Neuron (in vitro differentiated cells): ENCODE results near the gene MEI1.
"Not testable (repeated sequence)": the region's sequence is repeated elsewhere in the genome, so short reads cannot be mapped to it uniquely, and the experiment has no call there.

Source experiments
- H2AFZ ChIP-seq: one replicate; pipeline ENCODE4 v1.6.1; 2013; ENCODE audit warnings: low read depth, mild to moderate bottlenecking, inconsistent platforms, low read length, moderate library complexity
- H3K27me3 ChIP-seq: one replicate; pipeline ENCODE4 v1.6.1; 2013; ENCODE audit warnings: low read length; ENCODE audit not compliant: insufficient read depth
- H3K36me3 ChIP-seq: one replicate; pipeline ENCODE4 v1.6.1; 2013; ENCODE audit warnings: low read length; ENCODE audit not compliant: insufficient read depth
- H3K4me1 ChIP-seq: one replicate; pipeline ENCODE4 v1.6.1; 2013; ENCODE audit warnings: low read length; ENCODE audit not compliant: insufficient read depth
- H3K4me3 ChIP-seq: 2 replicates; pipeline ENCODE4 v1.5.1; 2013; ENCODE audit warnings: mild to moderate bottlenecking, low read length, moderate library complexity
- H3K9me3 ChIP-seq: one replicate; pipeline ENCODE4 v1.6.1; 2013; ENCODE audit warnings: low read length

Gene MEI1

GRCh38 chr22:41699264-41700107 lies at the start of gene MEI1:
TSS of gene MEI1 (plus strand) at chr22:41699503. CDS start at chr22:41699539, 36 bp downstream.
- H3K4me1 ChIP-seq = peaks cover 13% of the 10 kb centered on the region
- no peak within 1 kb of the TSS for H3K4me3 ChIP-seq
- H3K27me3 ChIP-seq = no peaks in the 10 kb centered on the region
- H2AFZ ChIP-seq = no peak within 1 kb of the TSS
- no peaks in the 10 kb centered on the region for H3K36me3 ChIP-seq
- H3K9me3 ChIP-seq = no peaks in the 10 kb centered on the region

GRCh38 chr22:41650229-41650628 lies 49.1 kb upstream of the MEI1 start:
- no peaks in the 10 kb centered on the region for H3K4me1 ChIP-seq
- H3K36me3 ChIP-seq = peaks cover 83% of the 10 kb centered on the region

GRCh38 chr22:41650821-41651220 lies 48.5 kb upstream of the MEI1 start:
- Histone ChIP-seq H3K36me3 (peaks cover 84% of the 10 kb centered on the region), H3K9me3 (no peaks in the 10 kb centered on the region), H3K4me1 (no peaks in the 10 kb centered on the region), H3K4me3 (no peak overlapping the region), H3K27me3 (no peaks in the 10 kb centered on the region), H2AFZ (no peak overlapping the region)

More at GRCh38 chr22:41650229-41650628, 49.1 kb upstream of the MEI1 start:
- Histone ChIP-seq H3K27me3 (no peaks in the 10 kb centered on the region), H2AFZ (no peak overlapping the region), H3K4me3 (no peak overlapping the region), H3K9me3 (no peaks in the 10 kb centered on the region)

- Histone ChIP-seq H3K27me3 (no peaks in the 10 kb centered on the region), H3K4me3 (no peak overlapping the region), H3K4me1 (no peaks in the 10 kb centered on the region), H2AFZ (no peak overlapping the region), H3K36me3 (peaks cover 90% of the 10 kb centered on the region), H3K9me3 (no peaks in the 10 kb centered on the region)
These were observed 45.0 kb upstream of the MEI1 start for GRCh38 chr22:41654322-41654721.

- Histone ChIP-seq H3K9me3 (no peaks in the 10 kb centered on the region), H2AFZ (no peak overlapping the region), H3K4me1 (no peaks in the 10 kb centered on the region), H3K27me3 (no peaks in the 10 kb centered on the region), H3K36me3 (peaks cover 93% of the 10 kb centered on the region), H3K4me3 (no peak overlapping the region)
These were observed 42.7 kb upstream of the MEI1 start for GRCh38 chr22:41656556-41656955.

- no peaks in the 10 kb centered on the region for H3K27me3 ChIP-seq
- no peak overlapping the region for H3K4me3 ChIP-seq
- H3K4me1 ChIP-seq = no peaks in the 10 kb centered on the region
- H3K36me3 ChIP-seq = peaks cover 92% of the 10 kb centered on the region
- H3K9me3 ChIP-seq = no peaks in the 10 kb centered on the region
- no peak overlapping the region for H2AFZ ChIP-seq
These were observed 41.6 kb upstream of the MEI1 start for GRCh38 chr22:41657709-41658108.

GRCh38 chr22:41658869-41659268 lies 40.4 kb upstream of the MEI1 start:
- H3K27me3 ChIP-seq = no peaks in the 10 kb centered on the region
- no peaks in the 10 kb centered on the region for H3K4me1 ChIP-seq
- peaks cover 91% of the 10 kb centered on the region for H3K36me3 ChIP-seq
- no peak overlapping the region for H3K4me3 ChIP-seq
- no peaks in the 10 kb centered on the region for H3K9me3 ChIP-seq
- H2AFZ ChIP-seq = no peak overlapping the region

GRCh38 chr22:41659941-41660340 lies 39.4 kb upstream of the MEI1 start:
- Histone ChIP-seq H3K4me1 (no peaks in the 10 kb centered on the region), H3K36me3 (peaks cover 91% of the 10 kb centered on the region), H3K9me3 (no peaks in the 10 kb centered on the region), H3K4me3 (no peak overlapping the region), H3K27me3 (no peaks in the 10 kb centered on the region), H2AFZ (no peak overlapping the region)

- H3K36me3 ChIP-seq = peaks cover 91% of the 10 kb centered on the region
- no peak overlapping the region for H2AFZ ChIP-seq
- no peak overlapping the region for H3K4me3 ChIP-seq
- no peaks in the 10 kb centered on the region for H3K4me1 ChIP-seq
- H3K9me3 ChIP-seq = no peaks in the 10 kb centered on the region
- no peaks in the 10 kb centered on the region for H3K27me3 ChIP-seq
These were observed 38.9 kb upstream of the MEI1 start for GRCh38 chr22:41660416-41660815.

- no peaks in the 10 kb centered on the region for H3K9me3 ChIP-seq
- H3K4me3 ChIP-seq = no peak overlapping the region
- H3K4me1 ChIP-seq = no peaks in the 10 kb centered on the region
- H2AFZ ChIP-seq = no peak overlapping the region
- H3K36me3 ChIP-seq = peaks cover 87% of the 10 kb centered on the region
- H3K27me3 ChIP-seq = no peaks in the 10 kb centered on the region
These were observed 38.2 kb upstream of the MEI1 start for GRCh38 chr22:41661088-41661487.

- H3K9me3 ChIP-seq = no peaks in the 10 kb centered on the region
- H3K27me3 ChIP-seq = no peaks in the 10 kb centered on the region
- H3K4me1 ChIP-seq = no peaks in the 10 kb centered on the region
- H3K36me3 ChIP-seq = peaks cover 83% of the 10 kb centered on the region
- H2AFZ ChIP-seq = no peak overlapping the region
- H3K4me3 ChIP-seq = no peak overlapping the region
These were observed 37.6 kb upstream of the MEI1 start for GRCh38 chr22:41661713-41662112.

- not testable (repeated sequence) for H3K4me3 ChIP-seq, H3K4me1 ChIP-seq, H3K27me3 ChIP-seq, H3K9me3 ChIP-seq, H2AFZ ChIP-seq
- peaks cover 66% of the 10 kb centered on the region for H3K36me3 ChIP-seq
These were observed 35.7 kb upstream of the MEI1 start for GRCh38 chr22:41663594-41663993.

- Histone ChIP-seq H2AFZ (no peak overlapping the region), H3K9me3 (no peaks in the 10 kb centered on the region), H3K36me3 (peaks cover 57% of the 10 kb centered on the region), H3K27me3 (no peaks in the 10 kb centered on the region), H3K4me1 (peaks cover 5% of the 10 kb centered on the region), H3K4me3 (no peak overlapping the region)
These were observed 34.8 kb upstream of the MEI1 start for GRCh38 chr22:41664490-41664889.

GRCh38 chr22:41664951-41665350 lies 34.4 kb upstream of the MEI1 start:
- no peak overlapping the region for H2AFZ ChIP-seq
- no peaks in the 10 kb centered on the region for H3K9me3 ChIP-seq
- H3K27me3 ChIP-seq = no peaks in the 10 kb centered on the region
- peaks cover 53% of the 10 kb centered on the region for H3K36me3 ChIP-seq
- no peak overlapping the region for H3K4me3 ChIP-seq
- peaks cover 5% of the 10 kb centered on the region for H3K4me1 ChIP-seq
